Pancreas (tissue), 10 donors: ENCODE results near the gene PLEK. TPM values are rescaled to one million over a fixed set of nuclear protein-coding genes. Genes with fewer than 3 reads are reported as not detected.

ENCODE experiments used
- ATAC-seq, 4 donors: fragments of 200-7000 bp; cut with Tn5 transposase; one replicate each; pipeline versions ENCODE4 v1.8.0 to v1.9.1; 2020; ENCODE audit warnings: mild to moderate bottlenecking in 4 of 4, moderate library complexity in 4 of 4
- DNase-seq, 6 donors: peaks; one replicate each; pipeline ENCODE4 v3.0.0-alpha.2; 2020
- FAIRE-seq: peaks from 2 replicates; lab custom pipeline; 2012; peaks lifted over from hg19 to GRCh38; lab: Jason Lieb, UNC
- H3K27ac ChIP-seq, 4 donors: fragments of 200-600 bp; sonication (generic); 1 replicate in 3 of 4; 2 replicates in 1 of 4; pipeline versions ENCODE4 v1.5.0 to v1.8.0; 2020
- H3K27me3 ChIP-seq, 4 donors: fragments of 200-600 bp; one replicate each; pipeline ENCODE4 v1.8.0; 2021
- H3K36me3 ChIP-seq, 3 donors: fragments of 200-600 bp; sonication (generic) in 1 of 3; one replicate each; pipeline versions ENCODE4 v1.5.0 to v1.8.0; 2020 to 2021
- H3K4me1 ChIP-seq, 3 donors: fragments of 200-600 bp; one replicate each; pipeline ENCODE4 v1.8.0; 2021
- H3K4me3 ChIP-seq, 4 donors: fragments of 200-600 bp; sonication (generic) in 2 of 4; one replicate each; pipeline versions ENCODE4 v1.5.0 to v1.8.0; 2020 to 2021
- H3K9me3 ChIP-seq, 4 donors: fragments of 200-600 bp; one replicate each; pipeline ENCODE4 v1.8.0; 2021
- CTCF ChIP-seq, 4 donors: fragments of 200-600 bp; sonication (generic) in 3 of 4; IDR thresholded peaks; one replicate each; pipeline versions ENCODE4 v1.5.0 to v1.8.0; 2021; ENCODE audit warnings: antibody characterized with exemption in 4 of 4
- WGBS, 2 donors: extraction: QIAGEN DNeasy Blood & Tissue Kit; methylation state at CpG; one replicate each; pipeline ENCODE4 v1.1.7; 2013; 5-methylcytosine and 5-hydroxymethylcytosine counted together
- intact Hi-C, 3 donors: fragments of 100-400 bp; cut with DNase I; formaldehyde crosslinking; loops; one replicate each; pipeline versions ENCODE4 v1.11.1 to v1.14.2; 2022
- polyA plus RNA-seq, 2 donors: library from polyadenylated mRNA; stranded (reverse); fragments of 200-250 nt; gene quantifications; one replicate each; pipeline ENCODE4 v1.2.3, GENCODE V29; 2013
- total RNA-seq, 6 donors: library from RNA; stranded (reverse); fragmentation: NEBNext Ultra II Directional in 4 of 6; extraction: Animal tissue kit (Norgen Biotek cat#: 25700) in 4 of 6; gene quantifications; one replicate each; pipeline versions ENCODE4 v1.2.1 to v1.2.4, GENCODE V29; 2021 to 2023
- donor health status: healthy with polysubstance abuse.
- donor health status: DM: no; HTN: no; CAD: no; lungs with moderate emphysema.
- donor health status: DM: no; HTN: no; CAD: no.
- donor health status: control.
- donor health status: control.
- donor health status: Bipolar disorder and iron deficiency.
- donor health status: DM: yes; HTN: yes; CAD: no.
- donor health status: DM: no; HTN: no; CAD: no.
- donor health status: DM: no; HTN: no; CAD: no.
- donor health status: DM: yes; HTN: yes; CAD: no.

PLEK gene
- total RNA-seq (1 to 10 TPM in 4 of 6 donors, under 1 TPM in 2; 0.28 to 8.0 (median 2.0) TPM), polyA plus RNA-seq (1 to 10 TPM; 1.0 to 2.1 TPM)

GRCh38 chr2:68365087-68365486 is at the start of gene PLEK:
TSS of gene PLEK (plus strand) at chr2:68365282. CDS start at chr2:68365352, 70 bp downstream.
- peak within 1 kb of the TSS in 1 of 4 donors; percentile 26 for H3K4me3 ChIP-seq
- intact Hi-C loops: no loop called here

GRCh38 chr2:68316111-68316510 is 49.0 kb upstream of the PLEK start:
- Histone ChIP-seq H3K27me3 (peaks cover 0 to 16% (median 2%) of the 10 kb centered on the region in 4 donors), H3K27ac (no peak overlapping the region), H3K4me3 (no peak overlapping the region), H3K9me3 (no peaks in the 10 kb centered on the region), H3K4me1 (peaks cover 0 to 6% (median 0%) of the 10 kb centered on the region in 3 donors), H3K36me3 (no peaks in the 10 kb centered on the region)
- ATAC-seq (no peak), FAIRE-seq (no peak), DNase-seq (no peak)
- 67 to 70% methylated on average over 2 of the region's 2 CpGs for WGBS, 2 donors
- no peak for TF ChIP-seq CTCF (IDR thresholded peaks at IDR 0.05)
- intact Hi-C loops: no loop called here

More at GRCh38 chr2:68365087-68365486, at the start of gene PLEK:
- ATAC-seq (peak in 2 of 4 donors; percentile 62 to 67), FAIRE-seq (no peak), DNase-seq (peak in 1 of 6 donors; percentile 50)
- WGBS, 2 donors: 86 to 87% methylated on average over 7 of the region's 7 CpGs
- Histone ChIP-seq H3K27me3 (no peaks in the 10 kb centered on the region), H3K36me3 (no peaks in the 10 kb centered on the region), H3K4me1 (no peaks in the 10 kb centered on the region), H3K27ac (peak within 1 kb of the TSS in 2 of 4 donors; percentile 7 to 18), H3K9me3 (no peaks in the 10 kb centered on the region)
- no peak for TF ChIP-seq CTCF (IDR thresholded peaks at IDR 0.05)

GRCh38 chr2:68317971-68318913 is 46.8 kb upstream of the PLEK start:
- no peak for TF ChIP-seq CTCF (IDR thresholded peaks at IDR 0.05)
- no peak for FAIRE-seq
- peak in 3 of 4 donors; percentile 10 to 22 (median 17) for ATAC-seq

GRCh38 chr2:68318914-68319397 is 46.1 kb upstream of the PLEK start:
- H3K4me1 ChIP-seq: peaks cover 0 to 6% (median 0%) of the 10 kb centered on the region in 3 donors
- H3K36me3 ChIP-seq: no peaks in the 10 kb centered on the region
- TF ChIP-seq CTCF (IDR thresholded peaks at IDR 0.05): no peak
- ATAC-seq (peak; percentile 38 to 61 (median 56)), FAIRE-seq (no peak), DNase-seq (peak in 2 of 6 donors; percentile 12 to 60)
- intact Hi-C loops: no loop called here
- peaks cover 0 to 19% (median 2%) of the 10 kb centered on the region in 4 donors for H3K27me3 ChIP-seq
- peak overlapping the region; percentile 27 to 54 (median 40) for H3K4me3 ChIP-seq
- no peaks in the 10 kb centered on the region for H3K9me3 ChIP-seq
- WGBS, 2 donors: 0 to 2% methylated on average over 21 to 27 of the region's 27 CpGs
- peak overlapping the region; percentile 20 to 73 (median 64) for H3K27ac ChIP-seq

More at GRCh38 chr2:68317971-68318913, 46.8 kb upstream of the PLEK start:
- H3K9me3 ChIP-seq: no peaks in the 10 kb centered on the region
- no peaks in the 10 kb centered on the region for H3K36me3 ChIP-seq
- WGBS, 2 donors: 19 to 21% methylated on average over 27 of the region's 27 CpGs
- peak overlapping the region in 3 of 4 donors; percentile 62 to 73 (median 67) for H3K27ac ChIP-seq
- peaks cover 0 to 19% (median 2%) of the 10 kb centered on the region in 4 donors for H3K27me3 ChIP-seq
- intact Hi-C loops: no loop called here
- peak overlapping the region; percentile 27 to 54 (median 40) for H3K4me3 ChIP-seq
- DNase-seq: peak in 2 of 6 donors; percentile 53 to 55
- peaks cover 0 to 6% (median 0%) of the 10 kb centered on the region in 3 donors for H3K4me1 ChIP-seq
